Colon (tissue), 2 donors: ENCODE results near the gene PAX5.

ENCODE experiments used
- FAIRE-seq: peaks from 2 replicates; lab custom pipeline; 2012; peaks lifted over from hg19 to GRCh38; lab: Jason Lieb, UNC
- donor health status: control.
- donor health status: control.

PAX5 gene

GRCh38 chr9:36802201-36802920 lies 231.7 kb downstream of the PAX5 start:
- FAIRE-seq, result no peak

- no peak for FAIRE-seq
Measured at GRCh38 chr9:36800455-36800854, 233.6 kb downstream of the PAX5 start.

GRCh38 chr9:36798350-36799065 lies 235.6 kb downstream of the PAX5 start:
- FAIRE-seq, result no peak

GRCh38 chr9:36797471-36798220 lies 236.4 kb downstream of the PAX5 start:
- FAIRE-seq, result no peak

GRCh38 chr9:36796671-36797419 lies 237.2 kb downstream of the PAX5 start:
- FAIRE-seq, result no peak

- FAIRE-seq, result no peak
Measured at GRCh38 chr9:36794461-36794860, 239.6 kb downstream of the PAX5 start.

- FAIRE-seq, result no peak
Measured at GRCh38 chr9:36793277-36793676, 240.8 kb downstream of the PAX5 start.

GRCh38 chr9:36791222-36791950 lies 242.7 kb downstream of the PAX5 start:
- no peak for FAIRE-seq

GRCh38 chr9:36789886-36790285 lies 244.2 kb downstream of the PAX5 start:
- FAIRE-seq, result no peak

GRCh38 chr9:36788534-36788933 lies 245.5 kb downstream of the PAX5 start:
- FAIRE-seq, result no peak

GRCh38 chr9:36787709-36788108 lies 246.4 kb downstream of the PAX5 start:
- no peak for FAIRE-seq
